ENCODE measurements around the gene RWDD3. TPM values are rescaled to one million over a fixed set of nuclear protein-coding genes. Genes with fewer than 3 reads are reported as not detected.

The RWDD3 gene
- polyA plus RNA-seq, 2 of the 4 experiments (the other 2 are of a cell fraction): 17.1 to 22.1 TPM

DNA sequence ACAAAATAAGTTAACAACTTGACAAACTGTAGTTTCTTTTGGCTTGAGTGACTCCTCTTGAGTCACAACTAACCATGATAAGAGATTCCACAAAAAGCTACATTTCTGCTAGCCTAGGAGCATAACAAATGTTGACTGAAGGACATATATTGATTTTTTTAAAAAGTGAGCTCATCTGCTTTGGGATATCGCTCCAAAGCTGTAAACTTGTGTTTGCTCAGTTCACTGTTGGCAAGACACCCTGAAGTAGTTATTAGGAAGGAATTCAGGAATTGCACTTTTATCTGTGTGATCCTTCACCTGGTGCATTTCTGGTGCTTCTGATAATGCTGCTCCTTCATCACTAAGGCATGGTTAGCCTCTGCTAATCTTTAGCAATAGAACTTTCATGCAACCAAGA is 23.7 kb downstream of the RWDD3 start (continued):
- TF ChIP-seq HOXB13 (CRISPR knock-in tag; IDR thresholded peaks at IDR 0.05; ENCODE audit: low read depth): no peak

DNA sequence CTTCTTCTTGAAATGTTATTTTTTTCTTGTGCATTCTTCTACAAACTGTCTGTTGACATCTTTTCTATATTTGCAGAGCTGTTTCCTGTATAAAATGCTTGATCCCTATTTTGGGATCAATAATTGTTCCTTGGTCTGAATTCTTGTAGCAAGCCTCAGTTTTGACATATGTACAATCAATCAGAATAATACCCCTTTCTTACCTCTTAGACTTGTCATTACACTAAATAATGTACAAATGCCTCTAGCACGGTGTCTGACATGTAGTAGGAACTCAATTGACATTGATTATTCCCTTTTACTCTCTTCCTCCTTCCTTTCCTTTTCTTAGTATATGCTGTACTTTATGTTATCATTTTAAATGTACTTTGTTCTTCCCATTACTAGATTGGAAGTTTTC is 25.2 kb downstream of the RWDD3 start:
- DNase-seq (ENCODE audit: low read depth in 1 of 2, low spot score in 1 of 2) (no peak), FAIRE-seq (no peak), ATAC-seq (no peak)
- no peak overlapping the region for H3K27ac ChIP-seq
- H3K9me3 ChIP-seq: no peaks in the 10 kb centered on the region
- no peaks in the 10 kb centered on the region for H3K4me1 ChIP-seq
- ChIA-PET POLR2A (no interaction called here), CTCF (no interaction called here)
- TF ChIP-seq EHF (CRISPR knock-in tag; IDR thresholded peaks at IDR 0.05) (no peak), NFE2L2 (conservative IDR thresholded peaks at IDR 0.05; ENCODE audit: low read length) (no peak), HOXB13 (CRISPR knock-in tag; IDR thresholded peaks at IDR 0.05; ENCODE audit: low read depth) (no peak), KDM5A (IDR thresholded peaks at IDR 0.05) (no peak)
- TF ChIP-seq, protein P1, sequence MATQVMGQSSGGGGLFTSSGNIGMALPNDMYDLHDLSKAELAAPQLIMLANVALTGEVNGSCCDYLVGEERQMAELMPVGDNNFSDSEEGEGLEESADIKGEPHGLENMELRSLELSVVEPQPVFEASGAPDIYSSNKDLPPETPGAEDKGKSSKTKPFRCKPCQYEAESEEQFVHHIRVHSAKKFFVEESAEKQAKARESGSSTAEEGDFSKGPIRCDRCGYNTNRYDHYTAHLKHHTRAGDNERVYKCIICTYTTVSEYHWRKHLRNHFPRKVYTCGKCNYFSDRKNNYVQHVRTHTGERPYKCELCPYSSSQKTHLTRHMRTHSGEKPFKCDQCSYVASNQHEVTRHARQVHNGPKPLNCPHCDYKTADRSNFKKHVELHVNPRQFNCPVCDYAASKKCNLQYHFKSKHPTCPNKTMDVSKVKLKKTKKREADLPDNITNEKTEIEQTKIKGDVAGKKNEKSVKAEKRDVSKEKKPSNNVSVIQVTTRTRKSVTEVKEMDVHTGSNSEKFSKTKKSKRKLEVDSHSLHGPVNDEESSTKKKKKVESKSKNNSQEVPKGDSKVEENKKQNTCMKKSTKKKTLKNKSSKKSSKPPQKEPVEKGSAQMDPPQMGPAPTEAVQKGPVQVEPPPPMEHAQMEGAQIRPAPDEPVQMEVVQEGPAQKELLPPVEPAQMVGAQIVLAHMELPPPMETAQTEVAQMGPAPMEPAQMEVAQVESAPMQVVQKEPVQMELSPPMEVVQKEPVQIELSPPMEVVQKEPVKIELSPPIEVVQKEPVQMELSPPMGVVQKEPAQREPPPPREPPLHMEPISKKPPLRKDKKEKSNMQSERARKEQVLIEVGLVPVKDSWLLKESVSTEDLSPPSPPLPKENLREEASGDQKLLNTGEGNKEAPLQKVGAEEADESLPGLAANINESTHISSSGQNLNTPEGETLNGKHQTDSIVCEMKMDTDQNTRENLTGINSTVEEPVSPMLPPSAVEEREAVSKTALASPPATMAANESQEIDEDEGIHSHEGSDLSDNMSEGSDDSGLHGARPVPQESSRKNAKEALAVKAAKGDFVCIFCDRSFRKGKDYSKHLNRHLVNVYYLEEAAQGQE (IDR thresholded peaks at IDR 0.05): no peak
- no peak overlapping the region for H3K4me3 ChIP-seq
- no peak overlapping the region for H3K4me2 ChIP-seq
- WGBS (ENCODE audit: missing lambda C conversion rate): 38% methylated on average over 1 of the region's 1 CpG

DNA sequence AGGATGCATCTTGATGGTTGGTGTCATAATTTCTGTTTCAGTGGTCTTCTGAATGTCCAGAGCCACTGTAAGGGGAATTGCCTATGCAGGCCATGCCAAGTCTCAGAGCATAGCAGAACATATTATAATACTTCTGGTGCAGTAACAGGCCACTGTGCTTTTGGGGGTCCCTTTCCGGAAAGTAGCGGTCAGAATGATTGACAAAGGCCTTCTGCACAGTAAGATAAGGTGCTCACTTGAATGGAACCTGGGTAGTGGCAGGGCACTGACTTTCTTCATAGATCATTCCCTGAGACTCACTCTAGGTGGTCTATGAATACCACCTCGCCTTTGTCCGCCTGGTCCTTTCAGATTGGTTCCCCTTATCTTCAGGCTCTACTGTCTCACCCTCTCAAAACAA is 28.9 kb downstream of the RWDD3 start:
- H3K4me2 ChIP-seq: no peak overlapping the region
- FAIRE-seq (no peak), DNase-seq (ENCODE audit: low read depth in 1 of 2, low spot score in 1 of 2) (no peak), ATAC-seq (no peak)
- H3K4me1 ChIP-seq: no peaks in the 10 kb centered on the region
- ChIA-PET POLR2A (no interaction called here), CTCF (no interaction called here)
- WGBS (ENCODE audit: missing lambda C conversion rate): 79% methylated on average over 4 of the region's 4 CpGs
- no peaks in the 10 kb centered on the region for H3K9me3 ChIP-seq
- no peak overlapping the region for H3K27ac ChIP-seq
- TF ChIP-seq, protein P2, sequence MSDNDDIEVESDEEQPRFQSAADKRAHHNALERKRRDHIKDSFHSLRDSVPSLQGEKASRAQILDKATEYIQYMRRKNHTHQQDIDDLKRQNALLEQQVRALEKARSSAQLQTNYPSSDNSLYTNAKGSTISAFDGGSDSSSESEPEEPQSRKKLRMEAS (IDR thresholded peaks at IDR 0.05): no peak
- no peak for TF ChIP-seq FOSB (CRISPR knock-in tag; IDR thresholded peaks at IDR 0.05)
- no peak for TF ChIP-seq CBX2 (IDR thresholded peaks at IDR 0.05; ENCODE audit: borderline replicate concordance, low read depth)
- no peak for TF ChIP-seq TFCP2L1 (CRISPR knock-in tag; IDR thresholded peaks at IDR 0.05)
- TF ChIP-seq MYC (IDR thresholded peaks at IDR 0.05; ENCODE audit: borderline replicate concordance, low read length): no peak
- TF ChIP-seq HOXA7 (CRISPR knock-in tag; IDR thresholded peaks at IDR 0.05): no peak
- TF ChIP-seq MAZ (IDR thresholded peaks at IDR 0.05; ENCODE audit: borderline replicate concordance, low read depth, low read length): no peak
- no peak overlapping the region for H3K4me3 ChIP-seq

DNA sequence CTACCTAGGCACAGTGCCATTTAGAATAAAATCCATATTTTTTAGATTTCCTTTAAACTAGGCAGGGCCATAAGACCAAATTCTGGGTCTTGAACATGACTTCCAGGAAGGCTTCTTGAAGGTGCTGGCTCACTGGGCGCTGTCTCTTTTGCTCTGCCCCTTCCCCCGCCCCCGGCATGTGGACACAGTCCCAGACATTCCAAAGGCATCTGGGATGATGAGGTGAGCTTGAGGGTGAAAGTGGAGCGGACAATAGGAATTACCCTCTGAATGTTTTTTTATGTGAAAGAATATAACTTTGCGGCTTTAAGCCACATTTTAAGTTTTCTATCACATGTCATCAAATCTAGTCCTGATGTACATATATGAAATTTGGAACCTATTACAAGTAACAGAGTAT is 29.4 kb downstream of the RWDD3 start:
- Histone ChIP-seq H3K27ac (no peak overlapping the region), H3K4me1 (no peaks in the 10 kb centered on the region), H3K4me3 (no peak overlapping the region), H3K9me3 (no peaks in the 10 kb centered on the region), H3K4me2 (no peak overlapping the region)
- CTCF ChIA-PET: no interaction called here
- 73% methylated on average over 5 of the region's 5 CpGs for WGBS (ENCODE audit: missing lambda C conversion rate)
- DNase-seq (ENCODE audit: low read depth in 1 of 2, low spot score in 1 of 2) (no peak), ATAC-seq (no peak), FAIRE-seq (no peak)
- TF ChIP-seq RCOR1 (IDR thresholded peaks at IDR 0.05; ENCODE audit: low read depth, low read length) (no peak), RAD21 (conservative IDR thresholded peaks at IDR 0.05 in 1 of 2, IDR thresholded peaks at IDR 0.05 in 1 of 2) (no peak), ZSCAN20 (CRISPR knock-in tag; IDR thresholded peaks at IDR 0.05) (no peak), HOXA7 (CRISPR knock-in tag; IDR thresholded peaks at IDR 0.05) (no peak), HDAC2 (IDR thresholded peaks at IDR 0.05) (no peak), ZFP36 (IDR thresholded peaks at IDR 0.05; ENCODE audit: borderline replicate concordance, partially characterized antibody) (no peak)
- POLR2A ChIA-PET: no interaction called here
